HFF-Myc (cell line): ENCODE data around the gene SEMA5A.

Source experiments
- DNase-seq: peaks from one replicate; pipeline ENCODE4 v3.0.0-alpha.2; 2011; ENCODE audit warnings: low read depth; ENCODE audit errors: extremely low read depth
- H3K4me3 ChIP-seq: replicated peaks from 2 replicates; pipeline ENCODE4 v1.5.1; 2011; ENCODE audit warnings: low read depth, mild to moderate bottlenecking, control low read depth, low read length
- CTCF ChIP-seq: IDR thresholded peaks from 2 replicates; pipeline ENCODE4 v1.5.1; 2012; ENCODE audit warnings: mild to moderate bottlenecking, low read depth, low read length, control low read depth; ENCODE audit errors: missing control alignments

Gene SEMA5A

GRCh38 chr5:9452181-9452580, 93.7 kb downstream of the SEMA5A start:
- TF ChIP-seq CTCF, result no peak
- H3K4me3 ChIP-seq, result no peak overlapping the region
- DNase-seq, result no peak

GRCh38 chr5:9451037-9451436, 94.8 kb downstream of the SEMA5A start:
- DNase-seq, result no peak
- no peak for TF ChIP-seq CTCF
- no peak overlapping the region for H3K4me3 ChIP-seq

GRCh38 chr5:9447691-9448090, 98.2 kb downstream of the SEMA5A start:
- DNase-seq, result no peak
- no peak for TF ChIP-seq CTCF

GRCh38 chr5:9445826-9446388, 100.0 kb downstream of the SEMA5A start:
- no peak overlapping the region for H3K4me3 ChIP-seq
- no peak for TF ChIP-seq CTCF
- DNase-seq, result no peak

More at GRCh38 chr5:9447691-9448090, 98.2 kb downstream of the SEMA5A start:
- H3K4me3 ChIP-seq, result no peak overlapping the region

GRCh38 chr5:9444346-9444745, 101.5 kb downstream of the SEMA5A start:
- TF ChIP-seq CTCF, result no peak
- no peak overlapping the region for H3K4me3 ChIP-seq
- no peak for DNase-seq

- TF ChIP-seq CTCF, result no peak
- H3K4me3 ChIP-seq, result no peak overlapping the region
- DNase-seq, result no peak
Measured at GRCh38 chr5:9441610-9442009, 104.3 kb downstream of the SEMA5A start.

GRCh38 chr5:9440517-9440916, 105.4 kb downstream of the SEMA5A start:
- TF ChIP-seq CTCF, result no peak
- H3K4me3 ChIP-seq, result no peak overlapping the region
- DNase-seq, result no peak
